ENCODE data around the gene ANXA9. TPM values are rescaled to one million over a fixed set of nuclear protein-coding genes. Genes with fewer than 3 reads are reported as not detected.

The ANXA9 gene
- total and polyA plus RNA-seq, 2 donors (not counting 1 experiment from before 2014, with no cell fraction given), result 0.07 to 0.62 TPM

DNA sequence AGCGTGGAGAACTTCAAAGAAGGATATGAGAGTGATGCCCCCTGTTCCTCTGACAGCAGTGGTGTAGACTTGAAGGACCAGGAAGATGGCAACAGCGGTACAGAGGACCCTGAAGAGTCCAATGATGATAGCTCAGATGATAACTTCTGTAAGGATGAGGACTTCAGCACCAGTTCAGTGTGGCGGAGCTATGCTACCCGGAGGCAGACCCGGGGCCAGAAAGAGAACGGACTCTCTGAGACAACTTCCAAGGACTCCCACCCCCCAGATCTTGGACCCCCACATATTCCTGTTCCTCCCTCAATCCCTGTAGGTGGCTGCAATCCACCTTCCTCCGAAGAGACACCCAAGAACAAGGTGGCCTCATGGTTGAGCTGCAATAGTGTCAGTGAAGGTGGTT lies 21.4 kb upstream of the ANXA9 start:
- H2AFZ ChIP-seq (ENCODE audit: insufficient read depth, low read depth, low read length, poor library complexity, severe bottlenecking), result no peak overlapping the region
- intact Hi-C loops (cut with micrococcal nuclease), result no loop called here
- no peaks in the 10 kb centered on the region for H3K9me3 ChIP-seq (ENCODE audit: control extremely low read depth in 1 of 3, control insufficient read depth in 2 of 3, insufficient read depth in 1 of 3, low read length in 2 of 3)
- no peak overlapping the region for H3K9ac ChIP-seq (ENCODE audit: low read length)
- DNase-seq (no peak), ATAC-seq (ENCODE audit: low read depth) (no peak)
- no peaks in the 10 kb centered on the region for H3K4me1 Mint-ChIP-seq
- no peak overlapping the region for H3K4me2 ChIP-seq (replicated peaks; ENCODE audit: low read depth, low read length, poor library complexity, severe bottlenecking)
- TF ChIP-seq, protein P1, sequence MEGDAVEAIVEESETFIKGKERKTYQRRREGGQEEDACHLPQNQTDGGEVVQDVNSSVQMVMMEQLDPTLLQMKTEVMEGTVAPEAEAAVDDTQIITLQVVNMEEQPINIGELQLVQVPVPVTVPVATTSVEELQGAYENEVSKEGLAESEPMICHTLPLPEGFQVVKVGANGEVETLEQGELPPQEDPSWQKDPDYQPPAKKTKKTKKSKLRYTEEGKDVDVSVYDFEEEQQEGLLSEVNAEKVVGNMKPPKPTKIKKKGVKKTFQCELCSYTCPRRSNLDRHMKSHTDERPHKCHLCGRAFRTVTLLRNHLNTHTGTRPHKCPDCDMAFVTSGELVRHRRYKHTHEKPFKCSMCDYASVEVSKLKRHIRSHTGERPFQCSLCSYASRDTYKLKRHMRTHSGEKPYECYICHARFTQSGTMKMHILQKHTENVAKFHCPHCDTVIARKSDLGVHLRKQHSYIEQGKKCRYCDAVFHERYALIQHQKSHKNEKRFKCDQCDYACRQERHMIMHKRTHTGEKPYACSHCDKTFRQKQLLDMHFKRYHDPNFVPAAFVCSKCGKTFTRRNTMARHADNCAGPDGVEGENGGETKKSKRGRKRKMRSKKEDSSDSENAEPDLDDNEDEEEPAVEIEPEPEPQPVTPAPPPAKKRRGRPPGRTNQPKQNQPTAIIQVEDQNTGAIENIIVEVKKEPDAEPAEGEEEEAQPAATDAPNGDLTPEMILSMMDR (IDR thresholded peaks at IDR 0.05), result no peak
- no peak for TF ChIP-seq EZH2 (IDR thresholded peaks at IDR 0.05; ENCODE audit: borderline replicate concordance, insufficient read depth, low read depth, low read length, poor library complexity, severe bottlenecking)
- no peaks in the 10 kb centered on the region for H3K27me3 ChIP-seq (replicated peaks in 1 of 4; ENCODE audit: control extremely low read depth in 1 of 4, control insufficient read depth in 3 of 4, insufficient read depth in 4 of 4, low read length in 3 of 4)
- no peaks in the 10 kb centered on the region for H3K9me3 Mint-ChIP-seq (ENCODE audit: insufficient read depth)
- H4K20me1 ChIP-seq (ENCODE audit: control insufficient read depth, insufficient read depth, low read length, poor library complexity, severe bottlenecking), result no peaks in the 10 kb centered on the region
- H3K27ac ChIP-seq (ENCODE audit: low read length in 2 of 2), result no peak overlapping the region
- H3K27me3 Mint-ChIP-seq, result no peaks in the 10 kb centered on the region
- H3K36me3 ChIP-seq (replicated peaks in 1 of 2; ENCODE audit: control extremely low read depth in 1 of 2, control insufficient read depth in 1 of 2, extremely low read depth in 1 of 2, insufficient read depth in 2 of 2, low read length in 1 of 2), result peaks cover 5 to 82% of the 10 kb centered on the region in 2 experiments
- ChIA-PET CTCF (interaction anchor here (1.5 kb wide), 1 partner anchor 20 kb away, joined by 8 read pairs; no protein-coding TSS in a partner anchor), POLR2A (interaction anchor here (0.6 kb wide), 1 partner anchor 14 kb away, joined by 3 read pairs; no protein-coding TSS in a partner anchor)
- WGBS (ENCODE audit: insufficient coverage), result 96% methylated on average over 6 of the region's 7 CpGs
- H3K4me1 ChIP-seq (ENCODE audit: control insufficient read depth in 2 of 2, insufficient read depth in 2 of 2, low read length in 2 of 2), result no peaks in the 10 kb centered on the region
- H3K4me3 ChIP-seq (ENCODE audit: control extremely low read depth in 1 of 5, extremely low read depth in 1 of 5, insufficient read depth in 1 of 5, low read depth in 2 of 5, low read length in 4 of 5), result no peak overlapping the region
- H3K79me2 ChIP-seq (ENCODE audit: control insufficient read depth, insufficient read depth, low read length), result no peaks in the 10 kb centered on the region
- no peak overlapping the region for H3K4me3 Mint-ChIP-seq
- H3K27ac Mint-ChIP-seq, result no peak overlapping the region

DNA sequence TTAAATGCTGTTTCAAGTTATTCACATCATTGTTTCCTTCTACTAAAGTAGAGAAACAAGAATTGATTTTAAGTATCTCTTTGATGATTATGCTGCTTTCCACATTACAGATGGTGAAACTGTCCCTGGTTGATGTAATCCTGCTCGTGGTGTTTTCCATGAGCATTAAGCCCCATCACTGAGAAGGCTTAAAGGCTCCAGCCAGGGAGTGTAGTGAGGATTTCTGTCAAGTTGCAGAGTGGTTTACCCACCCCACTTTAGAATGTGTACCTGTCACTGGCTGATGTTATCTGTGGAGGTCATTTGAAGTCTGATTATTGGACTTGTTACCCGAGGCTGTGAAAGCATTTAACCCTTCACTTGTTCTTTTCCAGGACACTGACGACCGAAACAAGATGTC lies 20.3 kb upstream of the ANXA9 start:
- intact Hi-C loops (cut with micrococcal nuclease), result no loop called here
- Histone ChIP-seq H3K27ac (ENCODE audit: low read length in 2 of 2) (no peak overlapping the region), H3K4me2 (replicated peaks; ENCODE audit: low read depth, low read length, poor library complexity, severe bottlenecking) (no peak overlapping the region), H3K27me3 (replicated peaks in 1 of 4; ENCODE audit: control extremely low read depth in 1 of 4, control insufficient read depth in 3 of 4, insufficient read depth in 4 of 4, low read length in 3 of 4) (no peaks in the 10 kb centered on the region), H3K9ac (ENCODE audit: low read length) (no peak overlapping the region), H3K9me3 (ENCODE audit: control extremely low read depth in 1 of 3, control insufficient read depth in 2 of 3, insufficient read depth in 1 of 3, low read length in 2 of 3) (no peaks in the 10 kb centered on the region), H3K79me2 (ENCODE audit: control insufficient read depth, insufficient read depth, low read length) (no peaks in the 10 kb centered on the region), H3K36me3 (replicated peaks in 1 of 2; ENCODE audit: control extremely low read depth in 1 of 2, control insufficient read depth in 1 of 2, extremely low read depth in 1 of 2, insufficient read depth in 2 of 2, low read length in 1 of 2) (peaks cover 5 to 84% of the 10 kb centered on the region in 2 experiments), H4K20me1 (ENCODE audit: control insufficient read depth, insufficient read depth, low read length, poor library complexity, severe bottlenecking) (no peaks in the 10 kb centered on the region), H3K4me1 (ENCODE audit: control insufficient read depth in 2 of 2, insufficient read depth in 2 of 2, low read length in 2 of 2) (no peaks in the 10 kb centered on the region), H3K4me3 (ENCODE audit: control extremely low read depth in 1 of 5, extremely low read depth in 1 of 5, insufficient read depth in 1 of 5, low read depth in 2 of 5, low read length in 4 of 5) (no peak overlapping the region), H2AFZ (ENCODE audit: insufficient read depth, low read depth, low read length, poor library complexity, severe bottlenecking) (no peak overlapping the region)
- Mint-ChIP-seq H3K4me3 (no peak overlapping the region), H3K4me1 (no peaks in the 10 kb centered on the region), H3K27ac (no peak overlapping the region), H3K27me3 (no peaks in the 10 kb centered on the region), H3K9me3 (ENCODE audit: insufficient read depth) (no peaks in the 10 kb centered on the region)
- TF ChIP-seq, protein P1 (IDR thresholded peaks at IDR 0.05), result no peak
- TF ChIP-seq EZH2 (IDR thresholded peaks at IDR 0.05; ENCODE audit: borderline replicate concordance, insufficient read depth, low read depth, low read length, poor library complexity, severe bottlenecking), result no peak
- POLR2A ChIA-PET, result no interaction called here
- WGBS (ENCODE audit: insufficient coverage), result no CpG with 5 or more reads among the region's 4 CpGs
- DNase-seq (no peak), ATAC-seq (ENCODE audit: low read depth) (no peak)
- CTCF ChIA-PET, result interaction anchor here (1.5 kb wide), 1 partner anchor 19 kb away, joined by 8 read pairs; no protein-coding TSS in a partner anchor

Data from B cell (primary cell).